Measurements from ENCODE around the gene KLC4.

KLC4 gene

GRCh38 chr6:43059168-43060033, at the start of gene KLC4, which contains the start of gene MRPL2:
KLC4 (plus strand) TSS chr6:43059631; CDS start chr6:43061336, 1,705 bp downstream.
MRPL2 (minus strand) TSS chr6:43059434; CDS start chr6:43059381, 53 bp downstream.
- DNase-seq, result peak; percentile 99

- DNase-seq, result no peak
These were observed 48.2 kb upstream of the KLC4 start for GRCh38 chr6:43011207-43011606.

GRCh38 chr6:43012364-43012763, 47.1 kb upstream of the KLC4 start:
- DNase-seq, result no peak

GRCh38 chr6:43013097-43013842, 46.2 kb upstream of the KLC4 start:
- no peak for DNase-seq

- peak; percentile 99 for DNase-seq
These were observed 45.5 kb upstream of the KLC4 start, which contains the start of the genes KLHDC3 and MEA1 for GRCh38 chr6:43013843-43014433. KLHDC3 (plus strand) TSS chr6:43014249; CDS start chr6:43017193, 2,944 bp downstream. MEA1 (minus strand) TSS chr6:43013946; CDS start chr6:43013813, 133 bp downstream.

GRCh38 chr6:43014434-43014909, 45.0 kb upstream of the KLC4 start:
- DNase-seq, result no peak

GRCh38 chr6:43016176-43016942, 43.1 kb upstream of the KLC4 start:
- DNase-seq, result no peak

- no peak for DNase-seq
These were observed 42.5 kb upstream of the KLC4 start for GRCh38 chr6:43016943-43017334.

- DNase-seq, result no peak
These were observed 40.3 kb upstream of the KLC4 start for GRCh38 chr6:43019152-43019551.

GRCh38 chr6:43020052-43020705, 39.3 kb upstream of the KLC4 start:
- no peak for DNase-seq

- no peak for DNase-seq
These were observed 38.6 kb upstream of the KLC4 start for GRCh38 chr6:43020847-43021246.

GRCh38 chr6:43021270-43022047, 38.0 kb upstream of the KLC4 start, which contains the start of gene RRP36:
RRP36 (plus strand) TSS chr6:43021623; CDS start chr6:43021655, 32 bp downstream.
- peak; percentile 83 for DNase-seq

- DNase-seq, result peak; percentile 34
These were observed 35.0 kb upstream of the KLC4 start for GRCh38 chr6:43024436-43024835.

GRCh38 chr6:43026365-43026764, 33.1 kb upstream of the KLC4 start:
- no peak for DNase-seq

- DNase-seq, result no peak
These were observed 30.3 kb upstream of the KLC4 start for GRCh38 chr6:43029120-43029519.

- DNase-seq, result no peak
These were observed 27.1 kb upstream of the KLC4 start for GRCh38 chr6:43032326-43032725.

- DNase-seq, result no peak
These were observed 25.8 kb upstream of the KLC4 start for GRCh38 chr6:43033496-43034189.

GRCh38 chr6:43034190-43034525, 25.3 kb upstream of the KLC4 start:
- DNase-seq, result no peak

GRCh38 chr6:43035495-43036194, 23.8 kb upstream of the KLC4 start:
- no peak for DNase-seq

- DNase-seq, result no peak
These were observed 22.7 kb upstream of the KLC4 start for GRCh38 chr6:43036712-43037111.

Data from stimulated activated CD8-positive, alpha-beta memory T cell treated with anti-CD3 and anti-CD28 coated beads, Interleukin-4, amount 100 ng/mL, for 48 hours (primary cell).